Stomach (tissue), 9 donors: Measurements from ENCODE around the gene ELP4. TPM values are rescaled to one million over a fixed set of nuclear protein-coding genes. Genes with fewer than 3 reads are reported as not detected.
"Not testable (repeated sequence)": the region's sequence is repeated elsewhere in the genome, so short reads cannot be mapped to it uniquely, and the experiment has no call there.

ENCODE experiments used
- DNase-seq, 2 donors: peaks; one replicate each; pipeline versions ENCODE4 v3.0.0 to v3.0.0-alpha.2; 2013 to 2019
- H3K27ac ChIP-seq, 5 donors: fragments of 200-600 bp in 4 of 5; sonication (generic) in 4 of 5; one replicate each; pipeline ENCODE4 v1.5.1; 2013 to 2019; ENCODE audit warnings: mild to moderate bottlenecking in 1 of 5, moderate library complexity in 1 of 5
- H3K27me3 ChIP-seq, 3 donors: fragments of 200-600 bp; sonication (generic); one replicate each; pipeline ENCODE4 v1.5.1; 2017 to 2019; ENCODE audit warnings: mixed run types in 1 of 3
- H3K36me3 ChIP-seq, 4 donors: fragments of 200-600 bp; sonication (generic); 1 replicate in 3 of 4; 2 replicates in 1 of 4; pipeline ENCODE4 v1.5.1; 2016 to 2019
- H3K4me1 ChIP-seq, 4 donors: fragments of 200-600 bp; sonication (generic); one replicate each; pipeline ENCODE4 v1.5.1; 2016 to 2019
- H3K4me3 ChIP-seq, 4 donors: fragments of 200-600 bp; sonication (generic) in 3 of 4; one replicate each; pipeline ENCODE4 v1.5.1; 2016 to 2019; ENCODE audit warnings: mild to moderate bottlenecking in 1 of 4
- H3K9me3 ChIP-seq, 4 donors: fragments of 200-600 bp; sonication (generic); one replicate each; pipeline ENCODE4 v1.5.1; 2016 to 2019
- EP300 ChIP-seq: sonication (generic); formaldehyde crosslinking; IDR thresholded peaks from one replicate; pipeline ENCODE4 v1.6.1; 2017; ENCODE audit warnings: antibody characterized with exemption
- POLR2A ChIP-seq, 4 donors: fragments of 450-650 bp; IDR thresholded peaks; one replicate each; pipeline ENCODE4 v1.6.1; 2016; ENCODE audit warnings: antibody characterized with exemption in 4 of 4, control low read depth in 2 of 4, mild to moderate bottlenecking in 1 of 4, moderate library complexity in 1 of 4
- POLR2AphosphoS5 ChIP-seq, 3 donors: sonication (generic); formaldehyde crosslinking; IDR thresholded peaks; one replicate each; pipeline ENCODE4 v1.6.1; 2016; ENCODE audit warnings: antibody characterized with exemption in 3 of 3
- WGBS, 5 donors: extraction: QIAGEN DNeasy Blood & Tissue Kit in 3 of 5; methylation state at CpG; one replicate each; pipeline versions ENCODE4 v1.1.5 to v1.1.7; 2013 to 2018; 5-methylcytosine and 5-hydroxymethylcytosine counted together
- intact Hi-C: fragments of 100-400 bp; cut with DNase I; formaldehyde crosslinking; loops from one replicate; pipeline ENCODE4 v1.15.1; 2023; ENCODE audit warnings: low total_unique reads
- polyA plus RNA-seq, 3 donors: library from polyadenylated mRNA; stranded (reverse); fragments of 200-250 nt; gene quantifications; one replicate each; pipeline ENCODE4 v1.2.3, GENCODE V29; 2013
- total RNA-seq, 5 donors: library from RNA; depleted of rRNA; stranded (reverse); fragments of >200 nt; gene quantifications; one replicate each; pipeline versions ENCODE4 v1.1.0 to v1.2.3, GENCODE V29; 2014 to 2016
- TF ChIP-seq, protein P1 (sequence below), 7 experiments: fragments of 450-650 bp in 4 of 7; fragments of 200-600 bp in 3 of 7; sonication (generic) in 3 of 7; IDR thresholded peaks; one replicate each; pipeline ENCODE4 v1.5.1; 2016 to 2019; ENCODE audit warnings: antibody characterized with exemption in 7 of 7, control low read depth in 2 of 7, mild to moderate bottlenecking in 1 of 7
- donor health status: healthy with polysubstance abuse.
- donor health status: Bipolar disorder and iron deficiency.
- donor health status: healthy.

ELP4 gene
- total and polyA plus RNA-seq, 8 donors: 8.3 to 70.0 (median 20.9) TPM

DNA sequence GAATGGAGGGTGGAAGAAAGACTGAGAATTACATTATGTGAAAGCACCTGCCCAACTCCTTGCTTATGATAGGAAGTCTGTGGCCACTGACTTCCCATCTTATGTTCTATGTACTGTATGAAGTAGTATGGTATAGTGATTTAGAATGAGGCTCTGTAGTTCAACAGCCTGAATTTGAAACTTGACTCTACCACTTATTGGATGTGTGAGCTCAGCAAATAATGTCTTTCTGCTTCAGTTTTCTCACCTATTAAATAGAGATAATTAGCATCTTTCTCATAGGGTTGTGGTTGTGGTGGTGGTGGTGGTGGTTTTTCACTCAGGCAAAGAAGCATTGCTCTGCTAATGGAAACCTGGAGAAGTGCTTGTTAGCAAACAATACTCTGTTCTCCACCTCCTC, 180.0 kb downstream of the ELP4 start:
- no peaks in the 10 kb centered on the region for H3K27me3 ChIP-seq
- H3K36me3 ChIP-seq: no peaks in the 10 kb centered on the region
- no peak overlapping the region for H3K4me3 ChIP-seq
- DNase-seq: no peak
- intact Hi-C loops: no loop called here
- no peaks in the 10 kb centered on the region for H3K4me1 ChIP-seq
- TF ChIP-seq POLR2A (IDR thresholded peaks at IDR 0.05) (no peak), EP300 (no peak), POLR2AphosphoS5 (IDR thresholded peaks at IDR 0.05) (no peak)
- TF ChIP-seq, protein P1, sequence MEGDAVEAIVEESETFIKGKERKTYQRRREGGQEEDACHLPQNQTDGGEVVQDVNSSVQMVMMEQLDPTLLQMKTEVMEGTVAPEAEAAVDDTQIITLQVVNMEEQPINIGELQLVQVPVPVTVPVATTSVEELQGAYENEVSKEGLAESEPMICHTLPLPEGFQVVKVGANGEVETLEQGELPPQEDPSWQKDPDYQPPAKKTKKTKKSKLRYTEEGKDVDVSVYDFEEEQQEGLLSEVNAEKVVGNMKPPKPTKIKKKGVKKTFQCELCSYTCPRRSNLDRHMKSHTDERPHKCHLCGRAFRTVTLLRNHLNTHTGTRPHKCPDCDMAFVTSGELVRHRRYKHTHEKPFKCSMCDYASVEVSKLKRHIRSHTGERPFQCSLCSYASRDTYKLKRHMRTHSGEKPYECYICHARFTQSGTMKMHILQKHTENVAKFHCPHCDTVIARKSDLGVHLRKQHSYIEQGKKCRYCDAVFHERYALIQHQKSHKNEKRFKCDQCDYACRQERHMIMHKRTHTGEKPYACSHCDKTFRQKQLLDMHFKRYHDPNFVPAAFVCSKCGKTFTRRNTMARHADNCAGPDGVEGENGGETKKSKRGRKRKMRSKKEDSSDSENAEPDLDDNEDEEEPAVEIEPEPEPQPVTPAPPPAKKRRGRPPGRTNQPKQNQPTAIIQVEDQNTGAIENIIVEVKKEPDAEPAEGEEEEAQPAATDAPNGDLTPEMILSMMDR (IDR thresholded peaks at IDR 0.05): no peak
- H3K9me3 ChIP-seq: no peaks in the 10 kb centered on the region
- H3K27ac ChIP-seq: no peak overlapping the region

DNA sequence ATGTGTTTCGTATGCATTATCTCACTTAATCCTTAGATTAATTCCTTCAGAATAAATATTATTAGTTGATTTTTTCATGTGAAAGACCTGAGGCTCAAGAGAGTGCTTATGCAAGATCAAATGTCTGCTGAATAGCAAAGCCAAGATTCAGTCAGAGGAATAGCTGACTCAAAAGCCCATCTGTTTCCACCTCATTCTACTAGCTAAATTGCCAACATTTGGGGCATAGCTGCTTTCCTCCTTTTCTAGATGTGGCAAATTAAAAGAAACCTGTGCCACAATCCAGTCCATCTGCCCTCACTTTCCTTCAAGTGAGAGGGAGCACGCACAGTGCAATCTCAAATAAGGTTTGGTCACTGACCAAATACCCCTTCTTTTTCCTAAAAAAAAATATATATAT, 180.5 kb downstream of the ELP4 start:
- 65 to 82% (median 78%) methylated on average over 2 of the region's 2 CpGs for WGBS, 5 donors
- no peaks in the 10 kb centered on the region for H3K36me3 ChIP-seq
- TF ChIP-seq POLR2A (IDR thresholded peaks at IDR 0.05) (no peak), POLR2AphosphoS5 (IDR thresholded peaks at IDR 0.05) (no peak), EP300 (no peak)
- TF ChIP-seq, protein P1 (IDR thresholded peaks at IDR 0.05): no peak
- no peak overlapping the region for H3K27ac ChIP-seq
- H3K4me1 ChIP-seq: no peaks in the 10 kb centered on the region
- intact Hi-C loops: no loop called here
- no peaks in the 10 kb centered on the region for H3K27me3 ChIP-seq
- H3K9me3 ChIP-seq: no peaks in the 10 kb centered on the region
- H3K4me3 ChIP-seq: no peak overlapping the region
- DNase-seq: no peak

DNA sequence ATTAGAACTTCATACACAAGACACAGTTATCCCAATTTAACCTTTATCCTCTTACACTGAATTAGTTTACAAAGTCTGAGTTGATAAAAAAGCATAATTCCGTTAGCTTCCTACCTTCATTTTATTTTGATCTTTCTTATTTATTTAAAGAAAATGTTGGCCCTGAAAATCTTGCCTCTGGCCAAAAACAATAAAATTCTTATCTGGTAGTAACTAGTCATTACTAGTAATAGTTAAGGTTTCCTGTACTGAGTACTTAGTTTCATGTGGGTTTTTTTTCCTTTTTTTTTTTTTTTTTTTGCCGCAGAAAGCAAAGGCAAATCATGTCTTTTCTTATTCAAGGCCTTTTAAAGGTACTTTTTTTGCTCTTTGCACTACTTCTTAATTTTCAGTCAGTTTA, 180.9 kb downstream of the ELP4 start:
- intact Hi-C loops: no loop called here
- 60 to 64% (median 63%) methylated on average over 2 of the region's 2 CpGs for WGBS, 5 donors

DNA sequence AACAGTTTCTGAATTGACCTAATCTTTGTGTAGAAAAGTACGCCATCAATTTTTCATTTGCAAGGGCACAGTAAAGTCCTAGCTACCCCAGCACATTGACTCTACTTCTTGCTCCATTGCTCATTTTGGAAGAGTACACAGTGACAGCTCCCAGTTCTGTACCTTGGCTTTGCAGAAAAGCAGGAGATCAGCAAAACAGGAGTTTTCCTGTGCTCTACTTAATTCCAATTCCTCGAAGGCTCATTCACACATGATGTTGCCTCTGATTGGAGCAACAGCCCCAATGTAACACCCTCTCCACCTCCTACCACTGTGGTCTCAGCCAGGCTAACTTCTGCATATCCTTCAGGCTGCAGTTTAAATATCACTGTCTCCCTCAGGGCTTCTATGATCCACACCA, 182.9 kb downstream of the ELP4 start:
- intact Hi-C loops: no loop called here
- no peak overlapping the region for H3K27ac ChIP-seq
- WGBS, 5 donors: 86 to 95% (median 90%) methylated on average over 2 of the region's 2 CpGs

More for the DNA sequence above, 180.9 kb downstream of the ELP4 start:
- Histone ChIP-seq H3K4me1 (no peaks in the 10 kb centered on the region), H3K4me3 (no peak overlapping the region), H3K9me3 (no peaks in the 10 kb centered on the region), H3K36me3 (no peaks in the 10 kb centered on the region), H3K27ac (no peak overlapping the region), H3K27me3 (no peaks in the 10 kb centered on the region)
- no peak for DNase-seq
- TF ChIP-seq POLR2AphosphoS5 (IDR thresholded peaks at IDR 0.05) (no peak), EP300 (no peak), POLR2A (IDR thresholded peaks at IDR 0.05) (no peak)
- TF ChIP-seq, protein P1 (IDR thresholded peaks at IDR 0.05): no peak

DNA sequence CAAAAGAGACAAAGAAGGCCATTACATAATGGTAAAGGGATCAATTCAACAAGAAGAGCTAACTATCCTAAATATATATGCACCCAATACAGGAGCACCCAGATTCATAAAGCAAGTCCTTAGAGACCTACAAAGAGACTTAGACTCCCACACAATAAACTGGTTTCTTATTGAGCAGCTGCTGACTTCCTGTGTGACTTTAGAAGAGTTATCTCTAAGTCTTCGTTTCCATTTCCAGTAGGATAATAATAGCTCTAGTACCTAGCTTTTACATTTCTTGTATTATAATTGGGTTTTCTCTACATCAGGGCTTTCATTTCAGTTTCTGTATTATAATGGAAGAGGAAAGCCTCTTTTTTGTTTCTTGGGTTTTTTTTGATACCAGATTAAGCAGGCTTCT, 187.5 kb downstream of the ELP4 start:
- H3K27ac ChIP-seq, H3K9me3 ChIP-seq, H3K4me1 ChIP-seq, H3K4me3 ChIP-seq, DNase-seq, intact Hi-C loops, H3K27me3 ChIP-seq, H3K36me3 ChIP-seq: not testable (repeated sequence)
- WGBS, 5 donors: 70 to 89% (median 73%) methylated on average over 1 of the region's 1 CpG

More for the DNA sequence above, 182.9 kb downstream of the ELP4 start:
- no peaks in the 10 kb centered on the region for H3K4me1 ChIP-seq
- no peaks in the 10 kb centered on the region for H3K9me3 ChIP-seq
- DNase-seq: no peak
- H3K27me3 ChIP-seq: no peaks in the 10 kb centered on the region
- no peaks in the 10 kb centered on the region for H3K36me3 ChIP-seq
- H3K4me3 ChIP-seq: no peak overlapping the region
- no peak for TF ChIP-seq POLR2A (IDR thresholded peaks at IDR 0.05)
- TF ChIP-seq EP300: no peak
- TF ChIP-seq, protein P1 (IDR thresholded peaks at IDR 0.05): no peak
- TF ChIP-seq POLR2AphosphoS5 (IDR thresholded peaks at IDR 0.05): no peak
